Middle frontal gyrus (tissue), 1 donor: ENCODE results near the gene RLN3.
"Not testable (repeated sequence)": the region's sequence is repeated elsewhere in the genome, so short reads cannot be mapped to it uniquely, and the experiment has no call there.

Source experiments
- DNase-seq: peaks from one replicate; pipeline ENCODE4 v3.0.0-alpha.2; 2015; ENCODE audit warnings: low spot score; ENCODE audit errors: extremely low spot score

RLN3 gene

GRCh38 chr19:13995017-13995728 is 32.8 kb upstream of the RLN3 start:
- DNase-seq: no peak

GRCh38 chr19:13995878-13996765 is 31.8 kb upstream of the RLN3 start:
- no peak for DNase-seq

- no peak for DNase-seq
Measured at GRCh38 chr19:13996928-13997630, 30.9 kb upstream of the RLN3 start.

- DNase-seq: no peak
Measured at GRCh38 chr19:13997631-13997962, 30.4 kb upstream of the RLN3 start.

- no peak for DNase-seq
Measured at GRCh38 chr19:13998426-13998825, 29.5 kb upstream of the RLN3 start.

GRCh38 chr19:13999085-13999484 is 28.9 kb upstream of the RLN3 start:
- no peak for DNase-seq

- no peak for DNase-seq
Measured at GRCh38 chr19:14000691-14001375, 27.1 kb upstream of the RLN3 start.

GRCh38 chr19:14002571-14003250 is 25.2 kb upstream of the RLN3 start:
- DNase-seq: no peak

GRCh38 chr19:14003251-14004055 is 24.5 kb upstream of the RLN3 start:
- DNase-seq: no peak

- no peak for DNase-seq
Measured at GRCh38 chr19:14004619-14005348, 23.2 kb upstream of the RLN3 start.

- peak; percentile 37 for DNase-seq
Measured at GRCh38 chr19:14005349-14006084, 22.4 kb upstream of the RLN3 start.

GRCh38 chr19:14006085-14006765 is 21.7 kb upstream of the RLN3 start, which contains the start of gene RFX1:
TSS of gene RFX1 (minus strand) at chr19:14006320. CDS start at chr19:13993843, 12,477 bp downstream.
- peak; percentile 98 for DNase-seq

GRCh38 chr19:14006766-14007562 is 21.0 kb upstream of the RLN3 start:
- no peak for DNase-seq

- no peak for DNase-seq
Measured at GRCh38 chr19:14012378-14012915, 15.5 kb upstream of the RLN3 start.

- no peak for DNase-seq
Measured at GRCh38 chr19:14015524-14016035, 12.4 kb upstream of the RLN3 start.

GRCh38 chr19:14019100-14019499 is 8.8 kb upstream of the RLN3 start:
- no peak for DNase-seq

GRCh38 chr19:14019739-14020138 is 8.2 kb upstream of the RLN3 start:
- DNase-seq: not testable (repeated sequence)
